Islet precursor cell (in vitro differentiated cells): ENCODE results near the gene FXYD7.
"Not testable (repeated sequence)": the region's sequence is repeated elsewhere in the genome, so short reads cannot be mapped to it uniquely, and the experiment has no call there.

Experiments
- DNase-seq: peaks from one replicate; pipeline ENCODE4 v3.0.0-alpha.2; 2018

Gene FXYD7

DNA sequence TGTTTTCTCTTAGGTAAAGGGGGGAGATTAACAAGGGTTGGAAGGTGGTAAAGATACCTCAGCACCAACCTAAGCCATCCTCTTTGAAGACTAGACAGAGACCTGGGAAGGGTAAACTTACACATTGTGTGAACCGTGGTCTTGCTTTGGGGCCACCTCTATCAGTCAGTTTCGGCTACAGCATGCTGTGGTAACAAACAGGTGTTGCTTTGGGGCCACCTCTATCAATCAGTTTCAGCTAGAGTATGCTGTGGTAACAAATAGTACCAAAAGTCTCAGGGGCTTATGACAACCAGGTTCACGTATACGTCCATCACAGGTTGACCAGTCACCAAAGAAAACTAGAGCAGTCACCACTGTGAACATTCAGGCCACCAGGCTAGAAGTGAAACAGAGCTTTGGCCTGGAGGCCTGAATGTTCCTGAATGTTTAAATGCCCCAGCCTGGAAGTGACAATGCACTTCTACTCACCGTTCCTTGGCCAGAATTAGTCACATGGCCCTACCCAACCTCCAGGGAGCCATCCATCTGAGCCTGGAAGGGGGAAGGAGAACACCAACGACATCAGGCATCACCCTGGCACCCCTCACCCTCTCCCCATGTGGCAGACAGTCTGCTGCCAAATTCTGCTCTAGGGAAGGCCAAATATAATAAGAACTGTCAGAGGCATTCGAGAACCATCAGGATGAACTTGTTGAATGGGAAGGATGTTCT lies 3.8 kb downstream of the FXYD7 start:
- DNase-seq = no peak

DNA sequence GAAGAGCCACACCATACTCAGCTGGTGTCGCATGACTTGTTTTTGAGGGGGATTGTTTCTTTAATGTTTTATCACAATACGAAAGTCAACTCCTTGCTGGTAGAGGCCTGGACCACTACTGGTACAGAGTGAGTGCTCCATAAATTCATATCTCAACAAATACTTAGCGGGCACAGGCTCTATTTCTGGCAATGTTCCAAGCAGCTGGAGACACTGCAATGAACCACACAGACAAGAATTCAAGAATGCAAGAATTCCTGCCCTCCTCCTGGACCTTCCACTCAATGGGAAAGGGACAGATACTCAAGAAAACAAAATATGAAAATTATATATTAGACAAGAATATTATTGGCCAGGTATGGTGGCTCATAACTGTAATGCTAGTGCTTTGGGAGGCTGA lies 6.4 kb downstream of the FXYD7 start:
- DNase-seq = no peak

- no peak for DNase-seq
These were observed 7.4 kb downstream of the FXYD7 start for GRCh38 chr19:35150445-35150844.

GRCh38 chr19:35151273-35152065 lies 8.4 kb downstream of the FXYD7 start:
- no peak for DNase-seq

DNA sequence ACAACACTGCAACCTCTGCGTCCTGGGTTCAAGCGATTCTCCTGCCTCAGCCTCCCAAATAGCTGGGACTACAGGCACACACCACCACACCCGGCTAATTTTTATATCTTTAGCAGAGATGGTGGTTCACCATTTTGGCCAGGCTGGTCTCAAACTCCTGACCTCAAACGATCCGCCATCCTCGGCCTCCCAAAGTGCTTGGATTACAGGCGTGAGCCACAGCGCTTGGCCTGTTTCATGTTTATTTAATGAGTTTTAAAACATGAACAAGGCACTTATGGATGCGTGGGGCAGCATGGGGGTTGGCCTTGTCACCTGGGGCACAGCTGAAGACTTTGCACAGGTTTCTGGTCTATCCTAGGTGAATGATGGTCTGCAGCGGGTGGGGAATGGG lies 10.1 kb downstream of the FXYD7 start:
- DNase-seq = not testable (repeated sequence)

- DNase-seq = peak; percentile 77
These were observed 10.9 kb downstream of the FXYD7 start for GRCh38 chr19:35153701-35154524.

- DNase-seq = peak; percentile 92
These were observed 11.7 kb downstream of the FXYD7 start, which contains the start of gene FXYD5 for GRCh38 chr19:35154525-35155406. TSS of gene FXYD5 (plus strand) at chr19:35154735. CDS start at chr19:35155551, 816 bp downstream.

DNA sequence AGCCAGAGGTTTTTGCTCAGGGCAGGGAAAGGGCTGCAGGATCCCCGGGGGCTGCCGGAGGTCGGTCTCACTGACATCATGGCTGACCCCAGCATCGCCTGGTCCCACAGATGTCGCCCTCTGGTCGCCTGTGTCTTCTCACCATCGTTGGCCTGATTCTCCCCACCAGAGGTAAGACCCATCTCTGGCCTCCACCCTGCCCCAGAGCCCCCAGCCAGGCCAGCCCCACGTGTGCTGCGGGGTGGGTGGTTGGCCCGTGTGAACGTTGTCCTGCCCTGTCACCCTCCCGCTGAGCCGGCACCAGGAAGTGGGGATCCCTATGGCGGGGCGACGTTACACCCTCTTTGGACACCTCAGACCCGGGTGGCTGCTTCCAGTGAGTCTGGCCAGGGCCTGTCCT lies 12.4 kb downstream of the FXYD7 start:
- no peak for DNase-seq

- DNase-seq = no peak
These were observed 13.1 kb downstream of the FXYD7 start for GRCh38 chr19:35155981-35156672.

GRCh38 chr19:35156673-35157014 lies 13.6 kb downstream of the FXYD7 start:
- no peak for DNase-seq

DNA sequence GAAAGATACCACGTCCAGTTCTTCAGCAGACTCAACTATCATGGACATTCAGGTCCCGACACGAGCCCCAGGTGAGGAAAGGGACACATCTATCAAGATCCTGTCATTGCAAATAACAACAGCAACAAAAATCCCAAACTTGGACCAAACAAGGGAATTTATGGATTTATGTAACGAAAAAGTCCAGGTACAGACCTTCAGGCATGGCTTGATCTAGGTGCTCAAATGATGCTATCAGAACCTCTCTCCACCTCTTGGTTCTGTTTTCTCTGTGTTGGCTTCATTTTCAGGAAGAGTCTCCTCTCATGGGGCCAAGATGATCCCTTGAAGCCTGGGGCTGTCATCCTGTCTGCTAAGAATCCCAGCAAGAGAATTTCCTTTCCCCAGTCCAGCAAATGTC lies 14.4 kb downstream of the FXYD7 start:
- DNase-seq = no peak

DNA sequence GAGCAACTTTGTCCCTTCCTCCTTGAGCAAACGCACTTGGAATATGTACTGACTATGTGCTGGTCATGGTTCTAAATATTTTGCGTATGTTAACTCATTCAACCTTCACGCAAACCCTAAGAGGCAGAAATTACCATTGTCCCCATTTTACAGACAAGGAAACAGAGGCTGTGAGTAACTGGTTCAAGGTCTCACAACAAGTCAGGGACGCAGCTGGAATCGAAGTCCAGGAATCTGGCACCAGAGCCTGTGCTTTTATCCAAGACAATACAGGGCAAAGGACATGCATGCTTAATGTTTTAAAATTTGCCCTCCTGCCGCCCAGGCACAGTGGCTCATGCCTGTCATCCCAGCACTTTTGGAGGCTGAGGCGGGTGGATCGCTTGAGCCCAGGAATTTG lies 16.6 kb downstream of the FXYD7 start:
- DNase-seq = no peak

GRCh38 chr19:35160629-35161433 lies 17.8 kb downstream of the FXYD7 start:
- no peak for DNase-seq

DNA sequence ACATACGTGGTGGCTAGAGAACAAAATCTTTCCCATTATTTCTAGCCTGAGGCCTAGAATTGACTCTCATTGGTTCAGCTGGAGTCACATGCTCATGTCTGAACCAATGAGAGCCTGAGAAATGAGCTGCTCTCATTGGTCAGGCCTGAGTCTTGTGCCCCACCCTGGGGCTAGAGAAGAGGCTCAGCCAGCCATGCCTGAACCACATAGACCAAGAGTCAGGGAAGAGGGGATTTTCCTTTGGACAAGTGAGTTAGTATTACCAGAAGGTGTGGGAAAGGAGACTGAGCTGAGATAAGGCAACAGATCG lies 18.3 kb downstream of the FXYD7 start:
- no peak for DNase-seq

- peak; percentile 97 for DNase-seq
These were observed 19.6 kb downstream of the FXYD7 start for GRCh38 chr19:35162471-35163326.

DNA sequence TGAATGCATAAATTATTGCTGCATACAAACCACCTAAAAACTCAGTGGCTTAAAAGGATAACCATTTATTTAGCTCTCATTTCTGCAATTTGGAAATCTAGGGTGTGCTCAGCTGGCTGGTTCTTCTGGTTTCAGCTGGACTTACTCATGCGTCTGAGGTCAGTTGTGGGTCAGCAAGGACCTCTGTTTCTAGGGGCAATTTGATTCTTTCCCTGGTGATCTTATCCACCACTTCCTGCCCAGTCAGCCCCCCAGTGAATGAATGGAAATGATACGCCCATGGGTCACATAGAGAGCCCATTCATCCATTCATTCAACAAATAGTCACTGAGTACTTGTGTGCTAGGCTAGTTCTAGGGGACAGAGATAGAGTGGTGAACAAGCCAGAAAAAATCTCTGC lies 21.4 kb downstream of the FXYD7 start:
- no peak for DNase-seq

GRCh38 chr19:35165200-35166058 lies 22.4 kb downstream of the FXYD7 start:
- no peak for DNase-seq

DNA sequence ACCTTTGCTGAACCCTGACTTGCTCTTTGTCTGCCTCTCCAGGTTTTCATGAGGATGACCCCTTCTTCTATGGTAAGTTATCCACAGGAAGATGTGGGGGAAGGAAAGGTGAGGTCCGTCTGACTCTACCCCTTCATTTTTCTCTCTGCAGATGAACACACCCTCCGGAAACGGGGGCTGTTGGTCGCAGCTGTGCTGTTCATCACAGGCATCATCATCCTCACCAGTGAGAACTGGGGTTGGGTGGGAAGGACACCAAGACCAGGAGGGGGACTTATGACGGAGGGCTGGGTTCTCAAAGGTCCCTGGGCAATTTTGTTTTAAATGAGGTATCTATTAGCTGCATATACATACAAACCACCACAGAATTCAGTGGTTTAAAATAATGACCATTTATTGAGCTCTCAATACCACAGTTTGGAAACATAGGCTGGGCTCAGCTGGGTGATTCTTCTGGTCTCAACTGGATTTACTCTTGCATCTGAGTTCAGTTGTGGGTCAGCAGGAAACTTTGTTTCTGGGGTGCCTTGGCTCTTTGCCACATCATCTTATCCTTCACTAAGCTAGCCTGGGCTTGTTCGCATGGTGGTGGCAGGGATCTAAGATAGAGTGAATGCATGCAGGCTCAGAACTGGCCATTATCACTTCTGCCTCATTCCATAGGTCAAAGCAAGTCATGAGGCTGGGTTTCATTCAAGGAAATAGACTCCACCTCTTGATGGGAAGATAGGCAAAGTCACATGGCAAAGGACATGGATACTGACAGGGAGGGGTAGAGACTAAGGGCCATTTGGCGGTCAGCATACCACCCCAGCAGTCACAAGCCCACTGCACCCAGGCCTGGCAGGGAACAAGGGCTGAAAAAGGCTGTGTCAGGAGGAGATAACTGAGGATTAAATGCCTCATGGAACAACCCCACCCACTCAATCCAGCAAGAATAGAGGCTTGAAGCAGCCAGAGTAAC lies 23.3 kb downstream of the FXYD7 start:
- DNase-seq = peak; percentile 7
